Measurements from ENCODE around the gene FAM193A. TPM values are rescaled to one million over a fixed set of nuclear protein-coding genes. Genes with fewer than 3 reads are reported as not detected.

FAM193A gene
- total RNA-seq, 4 donors from 2014 or later: 9.8 to 18.7 (median 16.4) TPM

GRCh38 chr4:2765832-2766526 lies 229.5 kb downstream of the FAM193A start:
- intact Hi-C loops (cut with DNase I): loop anchor here (10.0 kb wide), 2 partner anchors 69 to 269 kb away; no protein-coding TSS in a partner anchor
- H3K4me3 ChIP-seq: no peak overlapping the region
- no peak overlapping the region for H3K27ac ChIP-seq
- no peak for TF ChIP-seq POLR2A (IDR thresholded peaks at IDR 0.05)
- TF ChIP-seq, protein P1, sequence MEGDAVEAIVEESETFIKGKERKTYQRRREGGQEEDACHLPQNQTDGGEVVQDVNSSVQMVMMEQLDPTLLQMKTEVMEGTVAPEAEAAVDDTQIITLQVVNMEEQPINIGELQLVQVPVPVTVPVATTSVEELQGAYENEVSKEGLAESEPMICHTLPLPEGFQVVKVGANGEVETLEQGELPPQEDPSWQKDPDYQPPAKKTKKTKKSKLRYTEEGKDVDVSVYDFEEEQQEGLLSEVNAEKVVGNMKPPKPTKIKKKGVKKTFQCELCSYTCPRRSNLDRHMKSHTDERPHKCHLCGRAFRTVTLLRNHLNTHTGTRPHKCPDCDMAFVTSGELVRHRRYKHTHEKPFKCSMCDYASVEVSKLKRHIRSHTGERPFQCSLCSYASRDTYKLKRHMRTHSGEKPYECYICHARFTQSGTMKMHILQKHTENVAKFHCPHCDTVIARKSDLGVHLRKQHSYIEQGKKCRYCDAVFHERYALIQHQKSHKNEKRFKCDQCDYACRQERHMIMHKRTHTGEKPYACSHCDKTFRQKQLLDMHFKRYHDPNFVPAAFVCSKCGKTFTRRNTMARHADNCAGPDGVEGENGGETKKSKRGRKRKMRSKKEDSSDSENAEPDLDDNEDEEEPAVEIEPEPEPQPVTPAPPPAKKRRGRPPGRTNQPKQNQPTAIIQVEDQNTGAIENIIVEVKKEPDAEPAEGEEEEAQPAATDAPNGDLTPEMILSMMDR (IDR thresholded peaks at IDR 0.05): no peak
- no peaks in the 10 kb centered on the region for H3K9me3 ChIP-seq
- no peak for DNase-seq
- no peaks in the 10 kb centered on the region for H3K36me3 ChIP-seq
- no peaks in the 10 kb centered on the region for H3K27me3 ChIP-seq
- 89 to 90% methylated on average over 9 to 12 of the region's 12 CpGs for WGBS, 2 donors
- H3K4me1 ChIP-seq: peaks cover 0 to 28% (median 11%) of the 10 kb centered on the region in 3 donors

GRCh38 chr4:2767046-2767704 lies 230.7 kb downstream of the FAM193A start:
- DNase-seq: no peak
- 89 to 92% methylated on average over 2 to 4 of the region's 5 CpGs for WGBS, 2 donors

DNA sequence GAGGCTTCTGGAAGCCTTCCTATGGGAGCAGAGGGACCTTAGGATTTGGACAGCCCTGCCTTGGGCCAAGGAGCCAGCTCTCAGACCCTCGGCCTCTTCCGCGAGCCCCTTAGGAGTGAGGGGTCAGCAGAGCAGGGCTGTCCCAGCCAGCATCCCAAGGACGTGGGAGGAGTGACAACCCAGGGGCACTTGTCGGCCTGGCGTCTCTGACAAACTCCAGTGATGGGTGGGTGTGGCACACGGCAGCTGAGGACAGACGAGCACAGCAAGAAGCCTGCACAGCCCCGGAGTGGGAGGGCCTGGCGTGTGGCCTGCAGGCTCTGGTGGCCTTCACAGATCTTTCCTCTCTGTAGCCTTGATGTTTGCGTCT lies 231.2 kb downstream of the FAM193A start:
- Histone ChIP-seq H3K4me1 (peaks cover 0 to 23% (median 3%) of the 10 kb centered on the region in 3 donors), H3K27me3 (no peaks in the 10 kb centered on the region), H3K27ac (no peak overlapping the region), H3K36me3 (no peaks in the 10 kb centered on the region), H3K9me3 (no peaks in the 10 kb centered on the region), H3K4me3 (no peak overlapping the region)
- no peak for DNase-seq
- TF ChIP-seq POLR2A (IDR thresholded peaks at IDR 0.05): no peak
- TF ChIP-seq, protein P1 (IDR thresholded peaks at IDR 0.05): no peak
- intact Hi-C loops (cut with DNase I): loop anchor here (10.0 kb wide), 2 partner anchors 67 to 267 kb away; no protein-coding TSS in a partner anchor
- WGBS, 2 donors: 64 to 82% methylated on average over 5 to 8 of the region's 11 CpGs

More at GRCh38 chr4:2767046-2767704, 230.7 kb downstream of the FAM193A start:
- H3K4me1 ChIP-seq: peaks cover 0 to 23% (median 3%) of the 10 kb centered on the region in 3 donors
- H3K4me3 ChIP-seq: no peak overlapping the region
- no peaks in the 10 kb centered on the region for H3K27me3 ChIP-seq
- H3K9me3 ChIP-seq: no peaks in the 10 kb centered on the region
- intact Hi-C loops (cut with DNase I): loop anchor here (10.0 kb wide), 2 partner anchors 68 to 268 kb away; no protein-coding TSS in a partner anchor
- no peaks in the 10 kb centered on the region for H3K36me3 ChIP-seq
- H3K27ac ChIP-seq: no peak overlapping the region
- no peak for TF ChIP-seq POLR2A (IDR thresholded peaks at IDR 0.05)
- TF ChIP-seq, protein P1 (IDR thresholded peaks at IDR 0.05): no peak

GRCh38 chr4:2768124-2768523 lies 231.7 kb downstream of the FAM193A start:
- peaks cover 0 to 23% (median 3%) of the 10 kb centered on the region in 3 donors for H3K4me1 ChIP-seq
- no peaks in the 10 kb centered on the region for H3K9me3 ChIP-seq
- no peaks in the 10 kb centered on the region for H3K27me3 ChIP-seq
- H3K4me3 ChIP-seq: no peak overlapping the region
- 83 to 94% methylated on average over 9 of the region's 9 CpGs for WGBS, 2 donors
- H3K27ac ChIP-seq: no peak overlapping the region
- no peak for DNase-seq
- no peaks in the 10 kb centered on the region for H3K36me3 ChIP-seq
- intact Hi-C loops (cut with DNase I): loop anchor here (10.0 kb wide), 2 partner anchors 67 to 267 kb away; no protein-coding TSS in a partner anchor
- TF ChIP-seq POLR2A (IDR thresholded peaks at IDR 0.05): no peak

GRCh38 chr4:2768921-2769336 lies 232.5 kb downstream of the FAM193A start:
- H3K9me3 ChIP-seq: no peaks in the 10 kb centered on the region
- H3K36me3 ChIP-seq: no peaks in the 10 kb centered on the region
- H3K4me1 ChIP-seq: peaks cover 0 to 17% (median 0%) of the 10 kb centered on the region in 3 donors
- TF ChIP-seq, protein P1 (IDR thresholded peaks at IDR 0.05): no peak
- TF ChIP-seq POLR2A (IDR thresholded peaks at IDR 0.05): no peak
- intact Hi-C loops (cut with DNase I): loop anchor here (10.0 kb wide), 2 partner anchors 66 to 266 kb away; no protein-coding TSS in a partner anchor
- H3K27me3 ChIP-seq: no peaks in the 10 kb centered on the region
- H3K4me3 ChIP-seq: no peak overlapping the region
- 69 to 77% methylated on average over 8 to 14 of the region's 15 CpGs for WGBS, 2 donors
- H3K27ac ChIP-seq: no peak overlapping the region
- DNase-seq: no peak
